Fibroblast of lung (primary cell): Measurements from ENCODE around the gene EEPD1.

Source experiments
- EZH2 ChIP-seq: IDR thresholded peaks from 2 replicates; pipeline ENCODE4 v1.5.1; 2012; ENCODE audit warnings: low read length, control low read depth, mild to moderate bottlenecking; ENCODE audit errors: missing control alignments
- TF ChIP-seq, protein P1 (sequence below), 2 donors: IDR thresholded peaks in 1 of 2; conservative IDR thresholded peaks in 1 of 2; 1 replicate in 1 of 2; 2 replicates in 1 of 2; pipeline ENCODE4 v1.5.1; 2011 to 2012; ENCODE audit warnings: low read length in 2 of 2, control low read depth in 1 of 2, inconsistent platforms in 1 of 2, low read depth in 1 of 2, mild to moderate bottlenecking in 1 of 2

DNA sequence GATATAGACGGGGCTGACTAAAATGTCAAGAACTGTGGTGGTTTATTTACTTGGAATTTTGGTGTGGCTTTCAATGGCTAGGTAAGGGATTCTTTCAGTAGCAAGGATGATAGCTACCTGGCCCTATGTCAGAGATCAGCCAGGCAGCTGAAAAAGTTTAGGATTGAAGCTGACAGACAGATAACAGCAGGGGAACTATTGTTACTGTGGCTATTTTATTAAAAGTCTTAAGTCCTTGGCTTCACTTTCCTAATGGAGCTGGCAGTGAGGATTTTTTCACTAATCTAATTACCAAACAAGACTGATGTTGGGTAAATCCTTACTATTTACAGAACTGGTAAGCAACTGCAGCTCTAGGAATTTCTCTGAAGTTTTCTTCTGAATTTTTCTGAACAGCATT, 164.2 kb downstream of the EEPD1 start:
- TF ChIP-seq, protein P1, sequence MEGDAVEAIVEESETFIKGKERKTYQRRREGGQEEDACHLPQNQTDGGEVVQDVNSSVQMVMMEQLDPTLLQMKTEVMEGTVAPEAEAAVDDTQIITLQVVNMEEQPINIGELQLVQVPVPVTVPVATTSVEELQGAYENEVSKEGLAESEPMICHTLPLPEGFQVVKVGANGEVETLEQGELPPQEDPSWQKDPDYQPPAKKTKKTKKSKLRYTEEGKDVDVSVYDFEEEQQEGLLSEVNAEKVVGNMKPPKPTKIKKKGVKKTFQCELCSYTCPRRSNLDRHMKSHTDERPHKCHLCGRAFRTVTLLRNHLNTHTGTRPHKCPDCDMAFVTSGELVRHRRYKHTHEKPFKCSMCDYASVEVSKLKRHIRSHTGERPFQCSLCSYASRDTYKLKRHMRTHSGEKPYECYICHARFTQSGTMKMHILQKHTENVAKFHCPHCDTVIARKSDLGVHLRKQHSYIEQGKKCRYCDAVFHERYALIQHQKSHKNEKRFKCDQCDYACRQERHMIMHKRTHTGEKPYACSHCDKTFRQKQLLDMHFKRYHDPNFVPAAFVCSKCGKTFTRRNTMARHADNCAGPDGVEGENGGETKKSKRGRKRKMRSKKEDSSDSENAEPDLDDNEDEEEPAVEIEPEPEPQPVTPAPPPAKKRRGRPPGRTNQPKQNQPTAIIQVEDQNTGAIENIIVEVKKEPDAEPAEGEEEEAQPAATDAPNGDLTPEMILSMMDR (conservative IDR thresholded peaks at IDR 0.05 in 1 of 2, IDR thresholded peaks at IDR 0.05 in 1 of 2; ENCODE audit: low read depth in 1 of 2, low read length in 2 of 2) = no peak
- TF ChIP-seq EZH2 = no peak
